ENCODE measurements around the gene ERG. TPM values are rescaled to one million over a fixed set of nuclear protein-coding genes. Genes with fewer than 3 reads are reported as not detected.

Gene ERG
- total and polyA plus RNA-seq, 8 donors, result 1.7 to 4.6 (median 2.6) TPM

DNA sequence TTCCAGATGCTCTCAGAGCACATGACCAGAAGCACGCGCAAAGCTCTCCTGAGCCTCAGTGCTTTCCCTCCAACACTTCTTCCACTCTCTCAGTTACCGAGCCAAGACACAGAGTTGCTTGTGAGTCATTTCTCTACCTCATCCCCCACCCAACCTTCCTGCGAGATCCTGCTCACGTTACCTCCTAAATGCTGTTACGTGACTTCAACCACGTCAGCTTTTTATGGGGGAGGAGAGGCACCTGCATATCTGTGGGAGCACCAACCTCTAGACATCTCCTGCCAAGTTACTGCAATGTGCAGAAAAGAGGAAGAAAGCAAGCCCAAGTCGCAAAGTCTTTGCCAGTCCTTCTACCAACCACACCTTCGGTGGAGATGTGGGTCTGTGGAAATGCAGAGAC is 27.2 kb upstream of the ERG start:
- H3K27me3 ChIP-seq, result no peaks in the 10 kb centered on the region
- H3K27ac ChIP-seq, result no peak overlapping the region
- no peaks in the 10 kb centered on the region for H3K36me3 ChIP-seq
- ATAC-seq (no peak), DNase-seq (no peak), FAIRE-seq (no peak)
- no peaks in the 10 kb centered on the region for H3K9me3 ChIP-seq
- intact Hi-C loops (cut with DNase I), result no loop called here
- no peaks in the 10 kb centered on the region for H3K4me1 ChIP-seq
- no peak overlapping the region for H3K4me3 ChIP-seq
- no peak for TF ChIP-seq CTCF (IDR thresholded peaks at IDR 0.05)
- 70 to 79% methylated on average over 9 of the region's 9 CpGs for WGBS, 2 donors

- ATAC-seq, result no peak
Measured at GRCh38 chr21:38524168-38525153, 26.2 kb upstream of the ERG start.

DNA sequence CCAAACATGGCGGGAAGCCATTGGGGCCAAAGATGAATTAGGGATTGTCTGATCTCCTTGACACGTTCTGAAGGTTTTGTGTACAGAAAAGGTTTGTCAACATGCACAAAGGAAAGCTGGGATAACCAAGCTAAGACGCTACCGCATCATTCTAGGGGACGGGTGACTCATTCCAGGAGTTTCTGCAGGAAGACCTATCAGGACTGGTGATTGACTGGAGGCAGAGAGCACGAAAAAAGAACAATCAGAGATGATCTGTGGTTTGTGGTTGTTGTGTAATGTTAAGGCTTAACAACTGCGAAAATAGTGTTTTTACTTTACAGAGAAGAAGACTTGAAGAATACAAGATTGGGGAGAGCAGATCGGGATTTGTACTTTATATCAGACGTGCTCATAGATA is 22.2 kb upstream of the ERG start:
- no peaks in the 10 kb centered on the region for H3K9me3 ChIP-seq
- H3K4me1 ChIP-seq, result no peaks in the 10 kb centered on the region
- 61 to 77% methylated on average over 9 of the region's 9 CpGs for WGBS, 2 donors
- H3K27ac ChIP-seq, result no peak overlapping the region
- H3K27me3 ChIP-seq, result no peaks in the 10 kb centered on the region
- intact Hi-C loops (cut with DNase I), result no loop called here
- TF ChIP-seq CTCF (IDR thresholded peaks at IDR 0.05), result no peak
- FAIRE-seq (no peak), ATAC-seq (no peak), DNase-seq (no peak)
- H3K4me3 ChIP-seq, result no peak overlapping the region
- H3K36me3 ChIP-seq, result no peaks in the 10 kb centered on the region

More at GRCh38 chr21:38524168-38525153, 26.2 kb upstream of the ERG start:
- Histone ChIP-seq H3K4me1 (no peaks in the 10 kb centered on the region), H3K9me3 (no peaks in the 10 kb centered on the region), H3K27me3 (no peaks in the 10 kb centered on the region), H3K27ac (no peak overlapping the region), H3K36me3 (no peaks in the 10 kb centered on the region), H3K4me3 (no peak overlapping the region)
- FAIRE-seq (no peak), DNase-seq (no peak)
- TF ChIP-seq CTCF (IDR thresholded peaks at IDR 0.05), result no peak
- 27 to 39% methylated on average over 4 of the region's 4 CpGs for WGBS, 2 donors
- intact Hi-C loops (cut with DNase I), result no loop called here

DNA sequence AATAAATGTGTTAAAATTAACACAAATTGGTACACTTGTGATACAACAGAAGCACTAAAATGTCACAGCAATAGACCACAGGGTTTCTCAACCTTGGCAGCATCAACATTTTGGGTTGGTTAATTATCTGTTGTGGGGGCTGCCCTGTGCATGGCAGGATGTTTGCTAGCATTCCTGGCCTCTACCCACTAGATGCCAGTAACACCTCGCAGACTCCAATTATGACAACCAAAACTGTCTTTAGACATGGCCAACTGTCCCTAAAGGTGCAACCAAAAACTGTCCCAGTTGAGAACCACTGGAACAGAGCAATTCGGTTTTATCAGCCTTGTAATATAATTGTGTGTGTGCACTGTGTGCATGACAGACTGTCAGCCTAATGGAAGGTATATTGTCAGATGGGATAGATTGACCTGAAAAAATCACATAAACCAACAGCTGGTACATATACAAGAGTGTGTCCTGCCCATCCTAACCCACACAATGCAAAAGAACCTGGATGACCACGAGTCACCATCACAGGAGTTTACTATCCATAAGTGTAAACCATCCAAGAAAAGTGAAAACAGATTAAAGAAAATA is 13.5 kb upstream of the ERG start:
- Histone ChIP-seq H3K27me3 (peaks cover 0 to 5% (median 0%) of the 10 kb centered on the region in 4 donors), H3K27ac (no peak overlapping the region), H3K4me3 (no peak overlapping the region), H3K9me3 (no peaks in the 10 kb centered on the region), H3K4me1 (no peaks in the 10 kb centered on the region), H3K36me3 (no peaks in the 10 kb centered on the region)
- ATAC-seq (no peak), DNase-seq (no peak), FAIRE-seq (no peak)
- intact Hi-C loops (cut with DNase I), result no loop called here
- no peak for TF ChIP-seq CTCF (IDR thresholded peaks at IDR 0.05)
- WGBS, 2 donors, result 54 to 74% methylated on average over 3 of the region's 3 CpGs

DNA sequence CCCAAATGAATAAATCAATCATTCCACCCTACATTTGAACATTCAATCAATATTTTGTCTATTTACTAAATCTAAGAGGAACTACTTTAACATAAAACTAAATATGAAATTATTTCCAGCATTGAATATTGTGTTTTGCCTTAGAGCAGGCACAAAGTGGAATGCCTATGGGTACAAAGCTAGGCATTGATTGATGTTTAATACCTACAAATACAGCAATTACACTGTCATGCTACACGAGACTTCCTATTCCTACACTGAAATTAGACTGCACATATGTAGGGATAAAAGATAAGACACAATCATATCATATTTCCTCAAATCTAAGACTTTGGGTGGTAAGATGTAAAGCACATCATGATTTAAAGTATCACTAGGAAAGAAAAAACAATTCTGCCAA is 12.9 kb upstream of the ERG start:
- FAIRE-seq (no peak), ATAC-seq (no peak)

More for the DNA sequence above, 12.9 kb upstream of the ERG start:
- Histone ChIP-seq H3K36me3 (no peaks in the 10 kb centered on the region), H3K27ac (no peak overlapping the region), H3K27me3 (peaks cover 0 to 5% (median 0%) of the 10 kb centered on the region in 4 donors), H3K9me3 (no peaks in the 10 kb centered on the region), H3K4me1 (no peaks in the 10 kb centered on the region), H3K4me3 (no peak overlapping the region)
- DNase-seq, result no peak
- 60 to 65% methylated on average over 1 of the region's 1 CpG for WGBS, 2 donors
- intact Hi-C loops (cut with DNase I), result no loop called here
- no peak for TF ChIP-seq CTCF (IDR thresholded peaks at IDR 0.05)

All from pancreas (tissue), 10 donors.